Heart left ventricle (tissue), 13 donors: ENCODE measurements around the gene ABCC9.

Source experiments
- POLR2A ChIP-seq, 2 donors: fragments of 450-650 bp; IDR thresholded peaks; one replicate each; pipeline ENCODE4 v1.6.1; 2017; ENCODE audit warnings: antibody characterized with exemption in 2 of 2, mild to moderate bottlenecking in 2 of 2, moderate library complexity in 2 of 2
- TF ChIP-seq, protein P1 (sequence below), 12 donors: fragments of 200-600 bp; sonication (generic) in 4 of 12; IDR thresholded peaks; one replicate each; pipeline versions ENCODE4 v1.5.0 to v1.8.0; 2018 to 2022; ENCODE audit warnings: antibody characterized with exemption in 12 of 12, mild to moderate bottlenecking in 5 of 12
- donor health status: ischemic (EF 13 %, LVEDD 7.1; RV severe dilation, severe dysfunction).
- donor health status: DM: no; HTN: yes; CAD: no.
- donor health status: DM: no; HTN: no; CAD: no.
- donor health status: ischemic (EF 25% LVEDD 6.9; RV normal size, moderate dysfunction).
- donor health status: ischemic (EF 25% LVEDD 5.7; RV mildly dilated, moderate dysfunction).
- donor health status: ischemic (EF 35%, LVEDD 5.7; RV mildly dilated, moderate dysfunction).
- donor health status: nonischemic (EF 11% LVEDD 7.7; RV severe dilation, severe dysfunction).
- donor health status: DM: yes; HTN: yes; CAD: no.
- donor health status: PGD.
- donor health status: ischemic (EF 29% LVEDD 5.4; RV normal size, mild dysfunction).
- donor health status: nonischemic (EF 23%, LVEDD 6.1; RV moderate dilation, normal function).

DNA sequence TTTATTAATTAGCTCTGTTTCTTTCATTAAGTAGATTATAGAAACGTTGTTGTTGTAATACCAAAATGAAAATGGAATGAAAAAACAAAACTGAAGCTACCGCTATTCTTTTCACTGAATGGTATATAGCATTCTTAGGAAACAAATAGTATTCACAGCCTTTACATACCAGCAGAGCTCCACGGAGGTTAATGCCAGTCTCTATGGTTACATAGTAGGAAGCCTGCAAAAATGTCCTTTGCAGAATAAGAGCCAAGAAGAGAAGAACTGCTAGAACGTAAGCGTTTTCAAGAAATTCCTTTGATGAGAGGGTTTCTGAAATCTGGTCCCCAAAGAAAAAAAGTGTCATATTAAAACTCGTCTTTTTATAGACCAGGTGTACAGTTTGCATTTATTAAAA lies 30.6 kb downstream of the ABCC9 start:
- TF ChIP-seq, protein P1, sequence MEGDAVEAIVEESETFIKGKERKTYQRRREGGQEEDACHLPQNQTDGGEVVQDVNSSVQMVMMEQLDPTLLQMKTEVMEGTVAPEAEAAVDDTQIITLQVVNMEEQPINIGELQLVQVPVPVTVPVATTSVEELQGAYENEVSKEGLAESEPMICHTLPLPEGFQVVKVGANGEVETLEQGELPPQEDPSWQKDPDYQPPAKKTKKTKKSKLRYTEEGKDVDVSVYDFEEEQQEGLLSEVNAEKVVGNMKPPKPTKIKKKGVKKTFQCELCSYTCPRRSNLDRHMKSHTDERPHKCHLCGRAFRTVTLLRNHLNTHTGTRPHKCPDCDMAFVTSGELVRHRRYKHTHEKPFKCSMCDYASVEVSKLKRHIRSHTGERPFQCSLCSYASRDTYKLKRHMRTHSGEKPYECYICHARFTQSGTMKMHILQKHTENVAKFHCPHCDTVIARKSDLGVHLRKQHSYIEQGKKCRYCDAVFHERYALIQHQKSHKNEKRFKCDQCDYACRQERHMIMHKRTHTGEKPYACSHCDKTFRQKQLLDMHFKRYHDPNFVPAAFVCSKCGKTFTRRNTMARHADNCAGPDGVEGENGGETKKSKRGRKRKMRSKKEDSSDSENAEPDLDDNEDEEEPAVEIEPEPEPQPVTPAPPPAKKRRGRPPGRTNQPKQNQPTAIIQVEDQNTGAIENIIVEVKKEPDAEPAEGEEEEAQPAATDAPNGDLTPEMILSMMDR (IDR thresholded peaks at IDR 0.05): no peak
- no peak for TF ChIP-seq POLR2A (IDR thresholded peaks at IDR 0.05)
